Raji (cell line): Measurements from ENCODE around the gene NPIPA8.
"Not testable (repeated sequence)": the region's sequence is repeated elsewhere in the genome, so short reads cannot be mapped to it uniquely, and the experiment has no call there.

Experiments
- POLR2A ChIP-seq: IDR thresholded peaks from 2 replicates; pipeline ENCODE4 v1.6.1; 2011; ENCODE audit warnings: low read depth, low read length, control low read depth; ENCODE audit not compliant: insufficient read depth

NPIPA8 gene

DNA sequence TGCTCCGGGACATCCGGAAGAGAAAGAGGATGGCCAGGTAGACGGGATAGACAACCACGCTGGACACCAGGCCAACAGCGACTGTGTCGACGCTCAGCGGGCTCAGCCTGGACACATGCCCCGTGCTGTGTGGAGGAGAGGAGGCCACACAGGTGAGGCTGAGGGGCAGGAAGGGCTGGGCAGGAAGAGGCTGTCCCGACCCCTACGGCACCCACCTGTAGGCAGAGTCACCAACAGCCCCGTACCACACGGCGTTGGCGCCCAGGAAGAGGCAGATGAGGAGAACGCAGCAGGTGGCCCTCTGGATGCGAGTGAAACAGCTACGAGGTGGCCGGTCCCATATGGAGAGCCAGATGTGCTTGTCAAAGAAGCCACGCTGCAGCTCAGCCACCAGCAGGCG, at the start of gene NPIPA8:
Gene NPIPA8 (minus strand): TSS at position 101 of the 400 bp plus-strand sequence. CDS start 4,074 bp downstream, outside the sequence.
- TF ChIP-seq POLR2A: not testable (repeated sequence)
